Loucy (cell line): ENCODE measurements around the gene DDX10.

Experiments
- EZH2phosphoT487 ChIP-seq: fragments of 200-600 bp; IDR thresholded peaks from 2 replicates; pipeline ENCODE4 v1.6.1; 2018; ENCODE audit warnings: antibody characterized with exemption, mild to moderate bottlenecking, moderate library complexity, borderline replicate concordance
- TF ChIP-seq, protein P1 (sequence below): fragments of 200-600 bp; sonication (generic); conservative IDR thresholded peaks from 2 replicates; pipeline ENCODE4 v1.5.1; 2014; ENCODE audit warnings: mild to moderate bottlenecking, antibody characterized with exemption, low read length

DNA sequence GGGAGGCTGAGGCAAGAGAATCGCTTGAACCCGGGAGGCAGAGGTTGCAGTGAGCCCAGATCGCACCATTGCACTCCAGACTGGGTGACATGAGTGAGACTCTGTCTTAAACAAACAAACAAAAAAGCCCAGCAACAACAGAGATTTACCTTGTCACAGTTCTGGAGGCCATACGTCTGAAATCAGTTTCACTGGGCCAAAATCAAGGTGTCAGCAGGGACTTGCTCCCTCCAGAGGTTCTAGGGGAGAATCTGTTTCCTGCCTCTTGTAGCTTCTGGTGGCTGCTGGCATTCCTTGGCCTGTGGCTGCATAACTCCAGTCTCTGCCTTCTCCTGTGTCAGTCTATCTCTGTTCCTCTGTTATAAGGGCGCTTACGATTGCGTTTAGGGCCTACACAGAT, 1.5 kb downstream of the DDX10 start:
- TF ChIP-seq, protein P1, sequence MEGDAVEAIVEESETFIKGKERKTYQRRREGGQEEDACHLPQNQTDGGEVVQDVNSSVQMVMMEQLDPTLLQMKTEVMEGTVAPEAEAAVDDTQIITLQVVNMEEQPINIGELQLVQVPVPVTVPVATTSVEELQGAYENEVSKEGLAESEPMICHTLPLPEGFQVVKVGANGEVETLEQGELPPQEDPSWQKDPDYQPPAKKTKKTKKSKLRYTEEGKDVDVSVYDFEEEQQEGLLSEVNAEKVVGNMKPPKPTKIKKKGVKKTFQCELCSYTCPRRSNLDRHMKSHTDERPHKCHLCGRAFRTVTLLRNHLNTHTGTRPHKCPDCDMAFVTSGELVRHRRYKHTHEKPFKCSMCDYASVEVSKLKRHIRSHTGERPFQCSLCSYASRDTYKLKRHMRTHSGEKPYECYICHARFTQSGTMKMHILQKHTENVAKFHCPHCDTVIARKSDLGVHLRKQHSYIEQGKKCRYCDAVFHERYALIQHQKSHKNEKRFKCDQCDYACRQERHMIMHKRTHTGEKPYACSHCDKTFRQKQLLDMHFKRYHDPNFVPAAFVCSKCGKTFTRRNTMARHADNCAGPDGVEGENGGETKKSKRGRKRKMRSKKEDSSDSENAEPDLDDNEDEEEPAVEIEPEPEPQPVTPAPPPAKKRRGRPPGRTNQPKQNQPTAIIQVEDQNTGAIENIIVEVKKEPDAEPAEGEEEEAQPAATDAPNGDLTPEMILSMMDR, result 0 out of 2 replicates have a peak, but pooled peaks have one; percentile 13
- no peak for TF ChIP-seq EZH2phosphoT487
